ENCODE measurements around the gene NMRK2.

GRCh38 chr19:3899531-3900294, 33.2 kb upstream of the NMRK2 start:
- TF ChIP-seq POLR2A (IDR thresholded peaks at IDR 0.05) (no peak), CTCF (IDR thresholded peaks at IDR 0.05) (peak in 1 of 4 experiments; percentile 22), EP300 (IDR thresholded peaks at IDR 0.05) (no peak), POLR2AphosphoS5 (IDR thresholded peaks at IDR 0.05) (peak; percentile 89)

All from gastroesophageal sphincter (tissue), 3 donors.